Measurements from ENCODE around the gene HCRTR1. TPM values are rescaled to one million over a fixed set of nuclear protein-coding genes. Genes with fewer than 3 reads are reported as not detected.

Gene HCRTR1
- total RNA-seq, 1 donor from 2014 or later: 0.98 TPM

DNA sequence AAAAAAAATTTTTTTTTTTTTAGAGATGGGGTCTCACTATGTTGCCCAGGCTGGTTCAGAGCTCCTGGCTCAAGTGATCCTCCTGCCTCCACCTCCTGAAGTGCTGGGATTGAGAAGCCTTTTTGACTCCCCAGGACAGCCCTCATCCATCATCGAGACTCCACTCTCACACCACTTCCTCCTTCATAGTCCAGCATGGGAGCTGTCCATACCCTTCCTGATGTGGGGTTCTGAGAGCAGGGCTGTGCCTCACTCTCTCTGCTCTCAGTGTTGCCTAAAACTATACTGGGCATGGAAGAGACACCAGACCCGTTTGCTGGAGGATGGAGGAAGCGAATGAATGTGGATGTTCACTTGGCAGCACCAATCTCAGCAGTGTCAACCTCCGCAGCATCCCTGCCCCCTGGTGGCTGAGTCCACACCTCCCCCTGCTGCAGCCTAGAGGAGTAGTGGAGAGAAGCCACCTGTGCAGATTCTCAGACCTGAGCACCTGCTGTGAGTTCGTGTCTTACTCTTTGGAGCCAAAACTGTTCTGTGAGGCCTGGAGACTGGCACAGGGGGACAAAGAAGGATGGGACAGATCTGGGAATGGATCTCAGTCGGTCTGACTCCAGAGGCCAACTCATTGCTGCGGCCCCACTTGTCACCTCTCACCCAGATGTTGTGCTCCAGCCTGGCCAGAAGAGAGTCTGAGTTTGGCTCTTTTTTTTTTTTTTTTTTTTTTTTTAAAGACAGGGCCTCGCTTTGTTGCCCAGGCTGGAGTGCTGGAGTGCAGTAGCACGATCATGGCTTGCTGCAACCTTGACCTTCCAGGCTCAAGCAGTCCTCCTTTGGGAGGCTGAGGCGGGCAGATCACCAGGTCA lies 23.5 kb upstream of the HCRTR1 start:
- peaks cover 34% of the 10 kb centered on the region for H3K4me1 Mint-ChIP-seq
- TF ChIP-seq, protein P1, sequence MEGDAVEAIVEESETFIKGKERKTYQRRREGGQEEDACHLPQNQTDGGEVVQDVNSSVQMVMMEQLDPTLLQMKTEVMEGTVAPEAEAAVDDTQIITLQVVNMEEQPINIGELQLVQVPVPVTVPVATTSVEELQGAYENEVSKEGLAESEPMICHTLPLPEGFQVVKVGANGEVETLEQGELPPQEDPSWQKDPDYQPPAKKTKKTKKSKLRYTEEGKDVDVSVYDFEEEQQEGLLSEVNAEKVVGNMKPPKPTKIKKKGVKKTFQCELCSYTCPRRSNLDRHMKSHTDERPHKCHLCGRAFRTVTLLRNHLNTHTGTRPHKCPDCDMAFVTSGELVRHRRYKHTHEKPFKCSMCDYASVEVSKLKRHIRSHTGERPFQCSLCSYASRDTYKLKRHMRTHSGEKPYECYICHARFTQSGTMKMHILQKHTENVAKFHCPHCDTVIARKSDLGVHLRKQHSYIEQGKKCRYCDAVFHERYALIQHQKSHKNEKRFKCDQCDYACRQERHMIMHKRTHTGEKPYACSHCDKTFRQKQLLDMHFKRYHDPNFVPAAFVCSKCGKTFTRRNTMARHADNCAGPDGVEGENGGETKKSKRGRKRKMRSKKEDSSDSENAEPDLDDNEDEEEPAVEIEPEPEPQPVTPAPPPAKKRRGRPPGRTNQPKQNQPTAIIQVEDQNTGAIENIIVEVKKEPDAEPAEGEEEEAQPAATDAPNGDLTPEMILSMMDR (IDR thresholded peaks at IDR 0.05; ENCODE audit: unreplicated experiment): peak; percentile 72
- H3K9me3 Mint-ChIP-seq: no peaks in the 10 kb centered on the region
- H3K27ac Mint-ChIP-seq: no peak overlapping the region
- H3K4me3 Mint-ChIP-seq: no peak overlapping the region
- no peaks in the 10 kb centered on the region for H3K27me3 Mint-ChIP-seq (ENCODE audit: low read depth)
- DNase-seq (ENCODE audit: low spot score in 2 of 2, unreplicated experiment in 2 of 2): peak in 1 of 2 experiments; percentile 79
- no peaks in the 10 kb centered on the region for H3K36me3 Mint-ChIP-seq

DNA sequence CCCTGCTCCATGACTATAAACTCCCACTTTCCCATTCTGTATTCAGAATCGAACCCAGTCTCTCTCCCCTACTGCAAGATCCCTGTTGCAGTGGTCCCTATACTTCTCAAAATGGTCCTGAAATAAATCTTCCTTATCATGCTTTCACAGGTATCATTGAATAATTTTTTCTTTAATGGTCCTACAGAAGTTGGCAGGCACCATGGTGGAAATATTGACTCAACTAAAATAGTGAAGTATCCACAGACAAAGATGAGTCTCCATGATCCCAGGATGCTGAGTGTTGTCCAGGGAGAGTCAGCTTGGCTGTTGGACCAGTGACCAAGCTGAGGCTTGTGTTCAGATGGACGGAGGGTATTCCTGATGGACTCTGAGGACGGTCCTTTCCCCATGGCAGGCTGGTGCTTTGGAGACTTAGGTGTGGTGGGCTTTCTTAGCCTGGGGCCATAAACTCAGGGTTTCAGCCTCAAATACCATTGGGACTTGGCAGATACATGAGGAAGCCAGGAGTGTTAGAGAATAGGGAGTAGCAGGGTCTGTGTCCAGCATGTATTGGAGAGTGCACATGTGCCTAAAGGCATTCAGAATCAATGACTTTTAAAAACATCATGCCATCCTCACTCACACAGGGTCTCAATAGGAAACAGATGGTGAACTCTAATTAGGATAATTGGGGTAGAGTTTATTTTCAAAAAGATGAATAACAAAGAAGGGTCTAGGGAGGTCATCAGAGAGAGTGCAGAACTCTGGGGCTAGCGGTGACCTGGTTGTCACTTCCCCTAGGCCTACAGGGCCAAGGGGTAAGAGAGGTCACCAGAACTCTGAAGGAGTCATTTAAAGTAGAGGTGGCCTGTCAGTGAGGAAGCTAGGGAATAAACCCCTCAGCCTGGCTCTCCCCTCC lies 21.4 kb upstream of the HCRTR1 start:
- Mint-ChIP-seq H3K4me1 (peaks cover 26% of the 10 kb centered on the region), H3K9me3 (no peaks in the 10 kb centered on the region), H3K27me3 (ENCODE audit: low read depth) (no peaks in the 10 kb centered on the region), H3K27ac (no peak overlapping the region), H3K4me3 (no peak overlapping the region), H3K36me3 (no peaks in the 10 kb centered on the region)
- TF ChIP-seq, protein P1 (IDR thresholded peaks at IDR 0.05; ENCODE audit: unreplicated experiment): no peak
- no peak for DNase-seq (ENCODE audit: low spot score in 2 of 2, unreplicated experiment in 2 of 2)

DNA sequence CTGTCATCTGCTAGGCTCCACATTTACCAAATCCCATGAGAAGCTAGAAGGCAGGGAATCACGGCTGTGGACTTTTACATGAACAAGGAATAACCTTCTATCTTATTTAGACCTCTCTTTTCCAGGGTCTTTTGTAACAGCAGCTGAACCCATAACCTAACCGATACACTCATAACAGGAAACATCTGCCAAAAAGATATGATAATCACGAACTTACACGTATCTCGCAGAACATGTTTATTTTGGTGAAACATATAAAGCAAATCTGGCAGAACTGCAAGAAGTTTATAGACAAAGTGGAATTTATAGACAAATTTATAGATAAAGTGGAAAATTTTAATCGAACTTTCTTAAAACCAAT lies 20.8 kb upstream of the HCRTR1 start:
- TF ChIP-seq, protein P1 (IDR thresholded peaks at IDR 0.05; ENCODE audit: unreplicated experiment): no peak
- Mint-ChIP-seq H3K9me3 (no peaks in the 10 kb centered on the region), H3K27ac (no peak overlapping the region)

DNA sequence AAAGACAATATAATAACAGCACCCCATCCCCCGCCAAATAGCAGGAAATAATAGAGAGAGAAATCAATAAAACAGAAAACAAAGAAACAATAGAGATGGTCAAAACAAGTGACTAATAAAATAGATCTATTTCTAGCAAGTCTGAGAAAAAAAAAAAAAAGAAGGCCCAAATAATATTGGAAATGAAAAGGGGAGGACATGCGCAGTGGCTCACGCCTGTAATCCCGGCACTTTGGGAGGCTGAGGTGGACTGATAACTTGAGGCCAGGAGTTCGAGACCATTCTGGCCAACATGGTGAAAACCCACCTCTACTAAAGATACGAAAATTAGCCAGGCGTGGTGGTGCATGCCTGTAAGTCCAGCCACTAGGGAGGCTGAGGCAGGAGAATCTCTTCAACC lies 18.5 kb upstream of the HCRTR1 start:
- Mint-ChIP-seq H3K27ac (no peak overlapping the region), H3K27me3 (ENCODE audit: low read depth) (no peaks in the 10 kb centered on the region), H3K36me3 (no peaks in the 10 kb centered on the region), H3K9me3 (no peaks in the 10 kb centered on the region), H3K4me3 (no peak overlapping the region), H3K4me1 (peaks cover 12% of the 10 kb centered on the region)
- no peak for DNase-seq (ENCODE audit: low spot score in 2 of 2, unreplicated experiment in 2 of 2)
- TF ChIP-seq, protein P1 (IDR thresholded peaks at IDR 0.05; ENCODE audit: unreplicated experiment): no peak

More for the DNA sequence above, 20.8 kb upstream of the HCRTR1 start:
- DNase-seq (ENCODE audit: low spot score in 2 of 2, unreplicated experiment in 2 of 2): no peak
- H3K36me3 Mint-ChIP-seq: no peaks in the 10 kb centered on the region
- no peak overlapping the region for H3K4me3 Mint-ChIP-seq
- H3K27me3 Mint-ChIP-seq (ENCODE audit: low read depth): no peaks in the 10 kb centered on the region
- H3K4me1 Mint-ChIP-seq: peaks cover 20% of the 10 kb centered on the region

DNA sequence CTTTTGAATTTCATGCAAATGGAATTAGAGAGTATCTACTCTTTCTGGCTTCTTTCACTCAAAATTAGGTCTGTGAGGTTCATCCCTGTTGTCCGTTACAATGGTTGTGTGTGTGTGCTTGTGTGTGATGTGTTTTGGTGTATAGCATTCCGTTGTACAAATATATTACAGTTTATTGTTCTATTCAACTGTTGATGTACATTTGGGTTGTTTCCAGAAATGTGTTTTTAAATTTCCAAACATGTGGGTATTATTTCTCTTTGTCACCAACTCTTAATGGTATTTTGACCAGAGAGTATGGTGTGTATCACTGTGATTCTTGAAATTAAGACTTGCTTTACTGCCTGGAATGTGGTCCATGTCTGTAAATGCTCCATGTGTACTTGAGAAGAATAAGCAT lies 16.8 kb upstream of the HCRTR1 start:
- no peak for DNase-seq (ENCODE audit: low spot score in 2 of 2, unreplicated experiment in 2 of 2)
- TF ChIP-seq, protein P1 (IDR thresholded peaks at IDR 0.05; ENCODE audit: unreplicated experiment): no peak
- Mint-ChIP-seq H3K4me3 (no peak overlapping the region), H3K9me3 (no peaks in the 10 kb centered on the region), H3K27me3 (ENCODE audit: low read depth) (no peaks in the 10 kb centered on the region), H3K4me1 (peaks cover 12% of the 10 kb centered on the region), H3K36me3 (no peaks in the 10 kb centered on the region), H3K27ac (no peak overlapping the region)

Data from mesothelial cell of epicardium (in vitro differentiated cells).